KOPT-K1 (cell line): ENCODE results near the gene MYADML2.

Experiments used
- H3K27ac ChIP-seq: fragments of 200-600 bp; sonication (generic); 2 replicates; pipeline ENCODE4 v1.5.1; 2016; ENCODE audit warnings: antibody characterized with exemption, mild to moderate bottlenecking, low read depth, low read length; ENCODE audit not compliant: poor library complexity, severe bottlenecking
- H3K36me3 ChIP-seq: fragments of 200-600 bp; sonication (generic); 2 replicates; pipeline ENCODE4 v1.5.1; 2017; ENCODE audit warnings: antibody characterized with exemption, mild to moderate bottlenecking, low read length, moderate library complexity; ENCODE audit not compliant: insufficient read depth
- H3K9me3 ChIP-seq: fragments of 200-600 bp; sonication (generic); 2 replicates; pipeline ENCODE4 v1.5.1; 2017; ENCODE audit warnings: antibody characterized with exemption, low read length, mild to moderate bottlenecking; ENCODE audit not compliant: insufficient read depth, poor library complexity, severe bottlenecking

The MYADML2 gene

DNA sequence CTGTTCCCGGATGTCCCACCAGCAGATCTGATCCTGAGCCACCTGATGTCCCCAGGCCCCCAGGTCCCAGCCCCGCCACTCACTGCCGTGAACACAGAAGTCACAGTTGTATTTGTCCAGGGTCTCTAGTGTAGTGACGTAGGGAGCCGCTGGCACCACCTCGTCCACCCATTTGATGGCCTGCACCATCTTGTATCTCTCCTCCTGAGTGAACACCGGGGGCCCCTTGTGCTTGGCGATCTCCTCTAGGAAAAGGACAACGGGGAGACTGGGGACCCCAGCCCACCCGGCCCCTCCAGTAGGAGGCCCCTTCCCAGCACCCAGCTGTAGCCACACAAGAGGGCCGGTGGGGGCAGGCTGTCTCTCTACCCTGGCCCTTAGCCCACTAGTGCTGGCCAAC is 38.2 kb downstream of the MYADML2 start:
- Histone ChIP-seq H3K36me3 (peaks cover 80% of the 10 kb centered on the region), H3K9me3 (no peaks in the 10 kb centered on the region), H3K27ac (no peak overlapping the region)

DNA sequence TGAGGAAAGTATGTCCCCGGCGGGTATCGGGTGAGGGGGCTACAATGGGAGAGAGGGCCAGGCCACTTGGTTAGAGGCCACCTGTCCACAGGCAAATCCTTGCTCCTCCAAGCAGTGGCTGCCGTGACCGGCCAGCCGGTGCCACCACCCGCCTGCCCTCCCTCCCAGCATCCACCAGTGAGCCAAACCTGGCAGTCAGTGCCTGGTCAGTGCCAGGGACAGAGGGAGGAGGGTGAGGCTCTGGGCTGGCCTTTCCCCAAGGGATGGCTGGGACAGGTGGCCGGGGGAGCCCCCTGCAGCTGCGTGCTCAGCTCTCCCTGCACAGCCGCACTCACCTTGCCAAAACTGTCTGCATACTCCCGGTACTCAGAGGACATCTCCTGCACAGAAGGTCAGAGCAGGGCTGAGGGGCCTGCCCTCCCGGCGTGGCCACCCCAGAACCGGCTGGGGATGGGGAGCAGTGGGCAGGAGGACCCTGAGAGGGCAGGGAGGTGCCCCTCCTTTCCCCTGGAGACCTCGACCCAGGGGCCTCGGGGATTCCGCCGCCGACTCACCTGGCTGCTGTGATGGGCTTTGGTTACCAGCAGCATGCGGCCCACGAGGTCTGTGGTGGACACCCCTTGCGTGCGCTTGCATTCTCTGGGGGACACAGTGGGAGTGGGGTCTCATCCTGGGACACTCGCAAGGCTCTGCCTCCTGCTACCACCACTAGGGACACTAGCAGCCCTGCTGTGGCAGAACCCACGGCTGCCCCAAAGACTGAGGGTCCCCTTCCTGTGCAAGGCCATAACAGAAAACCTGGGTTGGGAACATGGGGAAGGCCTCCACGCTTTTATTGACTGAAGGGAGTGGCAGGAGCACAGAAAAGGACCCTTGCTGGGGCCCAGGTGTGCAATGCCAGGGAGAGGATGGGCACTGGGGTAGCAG is 39.6 kb downstream of the MYADML2 start:
- no peak overlapping the region for H3K27ac ChIP-seq
- H3K9me3 ChIP-seq: no peaks in the 10 kb centered on the region
- peaks cover 76% of the 10 kb centered on the region for H3K36me3 ChIP-seq

DNA sequence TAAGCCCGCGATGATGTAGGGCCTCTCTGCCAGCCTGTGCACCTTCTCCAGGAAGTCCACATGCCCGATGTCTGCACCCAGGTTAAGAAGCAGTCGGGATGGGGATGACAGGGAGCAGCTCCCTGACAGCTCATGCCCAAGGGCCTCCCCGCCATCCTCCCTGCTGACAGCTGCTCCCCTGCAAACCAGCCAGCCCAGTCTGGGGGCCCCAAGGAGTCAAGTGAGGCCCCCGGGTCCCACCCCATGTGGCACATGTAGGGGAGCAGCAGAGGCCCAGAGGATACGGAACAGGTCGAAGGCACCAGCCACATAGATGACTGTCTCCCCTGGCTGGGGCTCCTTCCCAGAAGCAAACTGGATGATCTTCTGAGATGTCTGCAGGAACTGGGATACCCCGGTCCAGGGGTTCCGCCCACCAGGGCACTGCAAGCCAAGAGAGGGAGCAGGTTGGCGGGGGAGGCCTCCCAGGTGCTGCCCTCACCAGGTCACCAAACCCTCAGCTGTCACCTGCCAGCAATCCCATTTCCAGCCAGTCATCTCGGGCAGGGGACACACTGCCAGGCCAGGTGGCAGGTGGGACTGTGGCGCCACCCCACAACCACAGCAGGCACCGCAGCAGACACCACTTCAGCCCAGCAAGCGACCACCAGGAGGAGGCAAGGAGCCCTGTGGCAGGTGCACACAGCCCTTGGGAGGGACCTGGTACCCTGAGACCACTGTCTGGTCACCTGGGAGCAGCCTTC is 40.4 kb downstream of the MYADML2 start:
- H3K36me3 ChIP-seq: peaks cover 67% of the 10 kb centered on the region
- H3K27ac ChIP-seq: no peak overlapping the region
- no peaks in the 10 kb centered on the region for H3K9me3 ChIP-seq

DNA sequence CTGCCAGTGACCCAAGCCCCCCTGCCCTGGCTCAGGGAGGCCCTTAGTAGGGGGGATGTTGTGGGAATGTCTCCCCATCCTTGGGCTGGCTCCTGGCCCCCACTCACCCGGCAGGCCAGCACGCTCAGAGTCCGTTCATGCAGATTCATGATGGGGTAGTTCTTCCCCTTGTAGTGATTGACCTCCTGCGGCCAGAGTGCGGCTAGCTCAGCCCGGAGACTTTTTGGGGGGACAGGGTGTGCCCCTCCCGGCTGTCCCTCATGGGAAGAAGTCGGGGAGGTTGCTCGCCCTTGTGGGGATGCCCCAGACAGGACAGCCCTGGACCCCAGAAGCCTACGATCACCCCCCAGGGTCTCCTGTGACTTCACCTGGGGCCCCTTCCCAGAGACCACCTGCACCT is 41.0 kb downstream of the MYADML2 start:
- Histone ChIP-seq H3K9me3 (no peaks in the 10 kb centered on the region), H3K36me3 (peaks cover 71% of the 10 kb centered on the region), H3K27ac (no peak overlapping the region)

DNA sequence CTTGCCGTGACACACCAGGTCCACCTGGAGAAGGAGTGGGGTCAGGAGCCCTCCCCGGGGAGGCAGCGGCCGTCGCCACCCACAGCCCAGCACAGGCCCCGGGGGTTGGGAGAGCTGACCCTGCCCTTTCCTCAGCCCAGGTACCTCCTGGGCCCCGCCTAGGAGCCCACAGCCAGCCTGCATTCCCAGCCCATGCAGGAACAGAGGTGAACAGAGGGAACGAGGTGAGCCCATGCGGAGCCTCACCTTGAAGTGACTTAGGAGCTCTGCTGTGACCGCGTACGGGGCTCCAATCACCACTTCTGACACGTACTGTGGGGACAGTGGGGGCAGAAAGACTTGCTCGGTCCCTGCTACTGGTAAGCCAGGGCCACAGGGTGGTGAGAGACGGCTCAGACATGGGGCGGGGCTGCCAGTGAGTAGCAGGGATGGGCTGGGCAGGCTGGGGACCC is 41.6 kb downstream of the MYADML2 start:
- Histone ChIP-seq H3K9me3 (no peaks in the 10 kb centered on the region), H3K27ac (no peak overlapping the region), H3K36me3 (peaks cover 76% of the 10 kb centered on the region)

DNA sequence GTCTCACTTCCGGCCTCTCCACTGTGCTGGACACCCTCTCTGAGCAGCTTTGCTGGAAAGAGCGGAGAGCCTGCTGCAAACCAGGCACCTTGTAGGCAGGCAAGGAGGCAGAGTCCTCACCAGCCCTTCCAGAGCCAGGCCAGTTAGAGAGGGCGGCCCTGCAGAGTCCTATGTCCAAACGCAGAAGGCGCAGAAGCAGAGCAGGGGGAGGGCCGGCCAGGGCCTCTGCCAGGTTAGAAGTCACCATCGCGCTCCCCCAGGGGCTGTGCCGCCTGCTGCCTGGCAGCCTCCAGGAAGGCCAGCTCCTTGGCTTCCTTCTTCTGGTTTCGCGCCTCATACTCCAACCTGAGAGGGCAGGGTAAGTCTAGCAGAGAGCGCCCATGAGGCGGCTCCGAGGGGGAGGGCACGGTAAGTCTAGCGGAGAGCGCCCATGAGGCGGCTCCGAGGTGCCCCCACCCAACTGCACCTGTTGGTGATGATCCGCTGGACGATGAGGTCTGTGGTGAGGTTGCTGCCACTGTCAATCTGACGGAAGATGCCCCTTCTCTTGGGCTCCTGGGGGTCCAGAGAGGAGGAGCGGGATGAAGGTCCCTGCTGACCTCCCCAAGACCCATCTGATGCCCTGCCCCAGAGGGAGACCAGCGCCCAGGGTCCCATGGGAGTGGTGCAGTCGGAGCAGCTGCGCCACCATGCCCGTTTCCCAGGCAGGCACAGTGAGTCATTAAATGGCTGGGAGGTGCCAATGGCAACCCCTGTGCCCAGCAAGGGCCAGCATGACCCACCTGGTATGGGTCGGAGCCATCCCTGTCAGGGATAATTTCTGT is 42.2 kb downstream of the MYADML2 start:
- H3K36me3 ChIP-seq: peaks cover 82% of the 10 kb centered on the region
- H3K27ac ChIP-seq: no peak overlapping the region
- H3K9me3 ChIP-seq: no peaks in the 10 kb centered on the region

DNA sequence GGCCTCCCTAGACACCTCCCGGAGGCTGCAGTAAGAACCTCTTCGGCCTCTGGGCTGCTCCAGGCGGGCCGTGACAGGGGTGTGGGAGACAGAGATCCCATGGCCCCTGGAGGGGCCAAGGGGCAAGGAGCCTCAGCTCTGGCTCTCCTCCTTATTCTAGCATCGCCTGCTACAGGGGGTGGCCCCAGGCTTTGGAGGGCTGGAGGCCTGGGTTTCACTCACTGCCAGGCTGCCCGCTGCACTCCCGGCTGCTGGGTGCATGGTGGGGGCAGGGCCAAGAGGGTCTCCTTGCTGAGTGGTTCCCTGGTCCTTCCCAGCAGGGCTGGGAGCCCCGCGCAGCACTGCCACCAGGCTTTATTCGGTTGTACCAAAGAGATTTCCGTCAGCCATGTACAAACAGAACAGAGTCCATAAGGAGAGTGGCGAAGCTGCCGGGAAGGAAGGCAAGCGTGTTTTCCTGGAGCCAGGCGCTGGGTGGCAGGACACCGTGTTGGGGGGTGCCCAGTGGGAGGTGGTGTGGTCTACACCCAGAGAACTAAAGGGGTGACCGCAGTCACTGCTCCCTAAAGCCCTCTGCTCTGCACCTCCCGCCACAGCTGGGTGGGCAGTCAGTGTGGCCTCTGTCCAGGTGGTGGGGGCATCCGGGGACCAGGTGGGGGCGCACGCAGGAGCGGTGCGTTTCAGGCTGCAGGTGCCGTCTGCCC is 43.0 kb downstream of the MYADML2 start:
- Histone ChIP-seq H3K36me3 (peaks cover 85% of the 10 kb centered on the region), H3K27ac (no peak overlapping the region), H3K9me3 (no peaks in the 10 kb centered on the region)

DNA sequence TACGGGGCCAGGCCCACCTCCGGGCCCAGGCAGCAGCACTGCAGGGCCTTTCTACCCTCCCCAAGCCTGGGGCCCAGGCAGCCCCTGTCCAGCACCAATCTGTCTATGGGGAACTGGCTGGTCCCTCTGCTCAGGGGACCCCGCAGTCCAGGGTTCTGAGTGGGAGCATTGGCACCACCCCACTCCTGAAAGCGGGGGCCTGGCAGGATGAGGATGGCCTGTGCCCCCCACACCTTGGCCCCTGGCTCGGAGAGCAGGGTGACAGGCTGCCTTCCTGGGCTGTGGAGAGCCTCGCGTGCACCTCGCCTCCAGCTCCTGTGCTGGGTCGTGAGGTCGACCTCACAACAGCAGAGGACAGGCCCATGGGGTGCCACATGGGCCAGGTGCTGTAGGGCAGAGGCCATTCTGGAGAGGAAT is 43.6 kb downstream of the MYADML2 start:
- H3K9me3 ChIP-seq: no peaks in the 10 kb centered on the region
- H3K36me3 ChIP-seq: peaks cover 85% of the 10 kb centered on the region
- H3K27ac ChIP-seq: no peak overlapping the region

DNA sequence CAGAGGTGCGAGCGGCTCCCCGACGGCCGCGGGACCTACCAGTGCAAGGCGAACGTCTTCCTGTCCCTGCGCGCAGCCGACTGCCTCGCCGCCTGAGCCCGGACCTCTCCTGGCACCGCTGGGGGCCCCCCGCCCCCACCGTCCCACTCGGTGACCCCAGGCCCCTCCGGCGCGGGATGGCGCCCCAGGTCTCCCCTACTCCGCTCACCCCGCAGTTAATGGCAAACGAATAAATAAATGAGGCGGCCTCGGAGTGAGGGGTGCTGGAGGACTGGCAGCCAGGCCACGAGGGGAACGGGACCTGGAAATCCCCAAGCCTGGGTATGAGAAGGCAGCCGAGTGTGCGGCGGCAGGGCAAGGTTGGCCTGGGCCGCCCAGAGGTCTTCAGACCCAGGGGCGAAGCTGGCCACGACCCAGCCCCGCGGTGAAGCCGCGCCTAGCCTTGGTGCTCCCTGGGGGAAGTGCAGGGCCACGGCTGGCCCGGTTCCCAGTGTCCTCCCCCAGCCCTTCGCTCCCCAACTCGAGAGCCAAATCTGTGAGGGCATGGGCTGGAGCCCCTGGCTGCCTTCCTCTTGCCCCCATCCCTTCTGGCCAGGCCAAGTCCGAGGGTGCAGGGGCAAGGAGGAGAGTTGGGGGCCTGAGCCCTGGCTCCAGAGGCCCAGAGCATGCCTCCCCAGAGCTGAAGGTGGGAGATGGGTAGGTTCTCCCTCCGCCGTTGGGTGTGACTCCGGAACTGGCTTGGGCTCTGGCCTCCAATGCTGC is 44.2 kb downstream of the MYADML2 start:
- Histone ChIP-seq H3K36me3 (peaks cover 85% of the 10 kb centered on the region), H3K27ac (no peak overlapping the region), H3K9me3 (no peaks in the 10 kb centered on the region)

DNA sequence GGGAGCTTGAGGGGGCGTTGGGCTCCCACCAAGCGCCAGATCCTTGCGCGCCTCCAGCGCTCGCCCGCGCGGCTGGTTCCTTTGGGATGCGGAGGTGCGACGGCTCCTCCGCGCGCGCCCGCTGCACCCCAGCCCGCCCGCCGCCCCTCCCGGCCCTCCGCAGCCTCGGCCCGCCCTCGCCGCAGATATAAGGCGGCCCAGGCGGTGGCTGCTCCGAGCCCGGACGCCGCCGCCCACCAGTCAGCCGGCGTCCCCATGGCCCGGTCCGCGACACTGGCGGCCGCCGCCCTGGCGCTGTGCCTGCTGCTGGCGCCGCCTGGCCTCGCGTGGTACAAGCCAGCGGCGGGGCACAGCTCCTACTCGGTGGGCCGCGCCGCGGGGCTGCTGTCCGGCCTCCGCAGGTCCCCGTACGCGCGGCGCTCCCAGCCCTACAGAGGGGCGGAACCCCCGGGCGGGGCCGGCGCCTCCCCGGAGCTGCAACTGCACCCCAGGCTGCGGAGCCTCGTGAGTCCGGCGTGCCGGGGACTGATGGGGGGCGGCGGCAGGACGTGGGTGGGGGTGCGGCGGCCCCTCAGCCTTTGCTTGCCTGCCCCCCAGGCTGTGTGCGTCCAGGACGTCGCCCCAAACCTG is 44.9 kb downstream of the MYADML2 start, which contains the start of gene NPB:
Gene NPB (plus strand): TSS at position 216 of the 630 bp plus-strand sequence. CDS start 40 bp downstream, at position 256.
- no peak within 1 kb of the TSS for H3K27ac ChIP-seq
- no peaks in the 10 kb centered on the region for H3K9me3 ChIP-seq
- H3K36me3 ChIP-seq: peaks cover 85% of the 10 kb centered on the region

DNA sequence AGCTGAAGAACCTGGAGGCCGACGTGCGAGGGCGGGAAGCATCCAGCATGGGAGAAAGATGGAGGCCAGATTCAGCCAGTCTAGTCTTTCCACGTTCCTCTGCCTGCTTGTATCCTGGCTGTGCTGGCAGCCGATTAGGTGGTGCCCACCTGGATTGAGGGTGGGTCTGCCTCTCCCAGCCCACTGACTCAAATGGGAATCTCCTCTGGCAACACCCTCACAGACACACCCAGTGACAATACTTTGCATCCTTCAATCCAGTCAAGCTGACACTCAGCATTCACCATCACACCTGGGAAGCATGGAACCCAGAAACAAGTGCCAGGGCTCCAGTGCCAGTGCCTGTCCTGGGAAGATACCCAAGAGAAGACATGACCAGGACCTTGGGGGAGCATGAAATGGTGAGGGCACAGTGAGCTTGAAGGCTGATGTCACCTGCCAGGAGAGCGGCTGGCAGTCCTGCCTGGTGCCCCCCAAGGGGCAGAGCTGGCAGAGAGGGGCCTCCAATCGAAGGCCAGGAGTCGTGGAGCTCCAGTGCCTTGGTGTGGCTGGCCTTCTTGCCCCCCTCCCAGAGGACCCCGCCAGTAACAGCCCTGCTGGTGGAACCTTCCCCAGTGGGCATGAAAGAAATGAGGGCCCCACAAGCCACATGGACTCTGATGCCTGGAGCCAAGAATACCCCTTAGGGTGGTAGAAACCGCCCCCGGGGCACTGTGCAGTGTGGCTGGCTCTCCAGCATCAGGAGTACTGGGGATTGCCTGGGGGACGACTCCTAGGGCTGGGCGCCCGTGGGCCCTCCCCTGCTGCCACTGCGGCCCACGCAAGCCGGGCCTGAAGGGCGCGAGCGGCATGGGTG is 45.6 kb downstream of the MYADML2 start:
- no peak overlapping the region for H3K27ac ChIP-seq
- peaks cover 83% of the 10 kb centered on the region for H3K36me3 ChIP-seq
- no peaks in the 10 kb centered on the region for H3K9me3 ChIP-seq

DNA sequence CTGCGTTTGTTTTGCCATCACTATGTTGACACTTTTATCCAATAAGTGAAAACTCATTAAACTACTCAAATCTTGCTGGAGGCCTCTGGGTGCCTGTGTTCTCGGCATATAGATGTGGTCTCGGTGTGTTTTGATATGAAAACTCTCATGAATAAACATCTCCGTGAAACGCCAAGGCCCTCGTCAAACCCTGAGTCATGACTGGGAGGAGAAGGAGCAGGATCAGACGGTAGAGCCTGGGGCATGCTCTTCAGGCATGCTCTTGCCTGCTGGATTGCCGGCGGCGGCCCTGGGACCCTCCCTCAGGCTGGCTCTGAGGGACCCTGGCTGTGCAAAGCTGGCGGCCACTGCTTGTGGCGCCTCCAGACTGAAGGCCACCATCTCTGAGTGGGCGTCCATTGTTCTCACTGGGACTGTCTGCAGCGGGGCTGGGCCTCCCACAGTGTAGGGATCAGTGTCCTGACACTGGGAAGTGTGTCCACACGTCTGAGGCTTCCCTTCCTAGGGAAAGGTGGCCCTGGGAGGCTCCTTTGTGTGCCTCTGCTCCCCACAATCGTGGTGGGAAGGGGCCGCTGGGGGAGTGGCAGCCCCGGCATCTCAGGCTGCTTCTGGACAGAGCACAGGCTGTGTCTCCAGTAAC is 46.7 kb downstream of the MYADML2 start:
- H3K27ac ChIP-seq: no peak overlapping the region
- H3K9me3 ChIP-seq: no peaks in the 10 kb centered on the region
- peaks cover 83% of the 10 kb centered on the region for H3K36me3 ChIP-seq
